Activated CD4-positive, alpha-beta T cell treated with anti-CD3 and anti-CD28 coated beads for 1 hour (primary cell): ENCODE data around the gene CTIF.

Experiments
- DNase-seq: peaks from one replicate; pipeline ENCODE4 v3.0.0-alpha.2; 2020

The CTIF gene

GRCh38 chr18:48828194-48828545 lies 289.3 kb downstream of the CTIF start:
- DNase-seq, result no peak

GRCh38 chr18:48828691-48829442 lies 290.0 kb downstream of the CTIF start:
- DNase-seq, result peak; percentile 5

GRCh38 chr18:48829443-48830149 lies 290.8 kb downstream of the CTIF start:
- DNase-seq, result peak; percentile 3

GRCh38 chr18:48831113-48831759 lies 292.4 kb downstream of the CTIF start:
- DNase-seq, result peak; percentile 4

- no peak for DNase-seq
Observed at GRCh38 chr18:48831802-48832201, 293.0 kb downstream of the CTIF start.

- DNase-seq, result peak; percentile 7
Observed at GRCh38 chr18:48832938-48833700, 294.3 kb downstream of the CTIF start.

- DNase-seq, result peak; percentile 34
Observed at GRCh38 chr18:48833701-48834412, 295.0 kb downstream of the CTIF start.

- peak; percentile 53 for DNase-seq
Observed at GRCh38 chr18:48834413-48835031, 295.7 kb downstream of the CTIF start.

- no peak for DNase-seq
Observed at GRCh38 chr18:48835119-48835518, 296.3 kb downstream of the CTIF start.

- DNase-seq, result no peak
Observed at GRCh38 chr18:48835745-48836170, 296.9 kb downstream of the CTIF start.

- DNase-seq, result no peak
Observed at GRCh38 chr18:48836231-48836805, 297.5 kb downstream of the CTIF start.

- no peak for DNase-seq
Observed at GRCh38 chr18:48836806-48837615, 298.2 kb downstream of the CTIF start.

GRCh38 chr18:48837676-48838075 lies 298.8 kb downstream of the CTIF start:
- DNase-seq, result no peak

GRCh38 chr18:48838166-48838775 lies 299.4 kb downstream of the CTIF start:
- DNase-seq, result no peak

- no peak for DNase-seq
Observed at GRCh38 chr18:48838921-48839818, 300.3 kb downstream of the CTIF start.

GRCh38 chr18:48839819-48840490 lies 301.1 kb downstream of the CTIF start:
- no peak for DNase-seq

GRCh38 chr18:48840491-48840877 lies 301.7 kb downstream of the CTIF start:
- no peak for DNase-seq
